HCT116 (cell line): Measurements from ENCODE around the gene LMLN. TPM values are rescaled to one million over a fixed set of nuclear protein-coding genes. Genes with fewer than 3 reads are reported as not detected.

Source experiments
- ATAC-seq: fragments of 200-7000 bp; cut with Tn5 transposase; 2 replicates; pipeline ENCODE4 v1.9.1; 2020; ENCODE audit warnings: mild to moderate bottlenecking, moderate library complexity
- BruUV-seq: library from RNA; stranded (reverse); fragments of 400-500 nt; replicated peaks from 2 replicates; lab custom pipeline; 2021; lab: Mats Ljungman, UMichigan
- CTCF ChIA-PET: fragments of 300-600 bp; sonication (Branson Sonifier 250); formaldehyde crosslinking; loops from one replicate; lab custom pipeline; 2021; ENCODE audit warnings: antibody characterized with exemption; lab: Charles Lee
- POLR2A ChIA-PET: fragments of 300-600, 350-600 bp; sonication (Branson Sonifier 250); formaldehyde crosslinking; loops from one replicate; lab custom pipeline; 2021; ENCODE audit warnings: antibody characterized with exemption; lab: Charles Lee
- RAD21 ChIA-PET, 2 experiments: fragments of 300-600 bp; sonication (Branson Sonifier 250); formaldehyde crosslinking; loops; one replicate each; lab custom pipeline; 2023; ENCODE audit warnings: low total read pairs in 2 of 2; ENCODE audit not compliant: uncharacterized antibody in 2 of 2, unreplicated experiment in 2 of 2, low non-redundant PET in 1 of 2; lab: Charles Lee
- DNase-seq: peaks from one replicate; pipeline ENCODE4 v3.0.0-alpha.2; 2010; ENCODE audit warnings: low read depth, low spot score
- H2AFZ ChIP-seq: fragments of 200-600 bp; shearing (Covaris generic), sonication (generic); 2 replicates; pipeline ENCODE4 v1.6.1; 2017; ENCODE audit warnings: low read depth, mixed run types, mixed read lengths, antibody characterized with exemption, low read length; ENCODE audit not compliant: poor library complexity, severe bottlenecking
- H3K27ac ChIP-seq: 2 replicates; pipeline ENCODE4 v1.5.1; 2012; ENCODE audit warnings: low read depth, low read length
- H3K27me3 ChIP-seq: fragments of 200-600 bp; sonication (generic); 2 replicates; pipeline ENCODE4 v1.6.1; 2016; ENCODE audit warnings: mixed run types, low read length, mixed read lengths; ENCODE audit not compliant: insufficient read depth
- H3K36me3 ChIP-seq, 2 experiments: fragments of 200-500 bp in 1 of 2; fragments of 200-600 bp in 1 of 2; sonication (Bioruptor generic) in 1 of 2; sonication (generic) in 1 of 2; 2 replicates each; pipeline versions ENCODE4 v1.5.1 to v1.6.1; 2014 to 2016; ENCODE audit warnings: low read length in 2 of 2, inconsistent platforms in 1 of 2, mixed read lengths in 1 of 2, mixed run types in 1 of 2; ENCODE audit not compliant: insufficient read depth in 2 of 2, control insufficient read depth in 1 of 2
- H3K4me1 ChIP-seq, 2 experiments: fragments of 200-600 bp in 1 of 2; sonication (generic) in 1 of 2; 2 replicates each; pipeline versions ENCODE4 v1.5.1 to v1.6.1; 2012 to 2017; ENCODE audit warnings: low read length in 2 of 2, inconsistent platforms in 1 of 2, mild to moderate bottlenecking in 1 of 2, mixed read lengths in 1 of 2, mixed run types in 1 of 2, moderate library complexity in 1 of 2; ENCODE audit not compliant: insufficient read depth in 2 of 2, control insufficient read depth in 1 of 2
- H3K4me2 ChIP-seq: fragments of 200-600 bp; sonication (generic); 2 replicates; pipeline ENCODE4 v1.6.1; 2017; ENCODE audit warnings: mixed run types, low read length, mixed read lengths
- H3K4me3 ChIP-seq, 2 experiments: fragments of 200-600 bp in 1 of 2; sonication (generic) in 1 of 2; replicated peaks in 1 of 2; 2 replicates each; pipeline ENCODE4 v1.5.1; 2011 to 2016; ENCODE audit warnings: low read length in 2 of 2, control low read depth in 1 of 2, low read depth in 1 of 2, mild to moderate bottlenecking in 1 of 2, mixed read lengths in 1 of 2, mixed run types in 1 of 2
- H3K79me2 ChIP-seq: fragments of 200-600 bp; sonication (generic); 2 replicates; pipeline ENCODE4 v1.6.1; 2017; ENCODE audit warnings: mild to moderate bottlenecking, mixed run types, low read length, moderate library complexity, mixed read lengths; ENCODE audit not compliant: insufficient read depth
- H3K9ac ChIP-seq: fragments of 200-600 bp; sonication (generic); 2 replicates; pipeline ENCODE4 v1.6.1; 2016; ENCODE audit warnings: low read length, mixed read lengths
- H3K9me2 ChIP-seq: fragments of 200-600 bp; sonication (generic), shearing (Covaris generic); 2 replicates; pipeline ENCODE4 v1.6.1; 2017; ENCODE audit warnings: mixed run types, mild to moderate bottlenecking, moderate library complexity; ENCODE audit not compliant: insufficient read depth
- H3K9me3 ChIP-seq, 2 experiments: fragments of 200-500 bp in 1 of 2; fragments of 200-600 bp in 1 of 2; sonication (Bioruptor generic) in 1 of 2; sonication (generic) in 1 of 2; 2 replicates each; pipeline ENCODE4 v1.6.1; 2014 to 2017; ENCODE audit warnings: low read length in 2 of 2, mixed read lengths in 2 of 2, inconsistent platforms in 1 of 2, low read depth in 1 of 2, mild to moderate bottlenecking in 1 of 2, mixed run types in 1 of 2, moderate library complexity in 1 of 2; ENCODE audit not compliant: control insufficient read depth in 1 of 2, insufficient read depth in 1 of 2
- H4K20me1 ChIP-seq: fragments of 200-600 bp; sonication (generic), shearing (Covaris generic); 2 replicates; pipeline ENCODE4 v1.6.1; 2017; ENCODE audit warnings: mixed run types, mild to moderate bottlenecking, moderate library complexity; ENCODE audit not compliant: insufficient read depth
- CBX3 ChIP-seq: IDR thresholded peaks from 2 replicates; pipeline ENCODE4 v1.6.1; 2012; ENCODE audit warnings: low read depth
- FOSL1 ChIP-seq: IDR thresholded peaks from 2 replicates; pipeline ENCODE4 v1.6.1; 2012; ENCODE audit warnings: low read depth
- JUND ChIP-seq: IDR thresholded peaks from 2 replicates; pipeline ENCODE4 v1.6.1; 2012
- POLR2A ChIP-seq: IDR thresholded peaks from 2 replicates; pipeline ENCODE4 v1.7.0; 2011; ENCODE audit warnings: borderline replicate concordance; ENCODE audit not compliant: insufficient read depth, insufficient read length; ENCODE audit errors: extremely low read depth
- POLR2AphosphoS5 ChIP-seq: IDR thresholded peaks from 2 replicates; pipeline ENCODE4 v1.6.1; 2011; ENCODE audit warnings: mild to moderate bottlenecking, low read depth, low read length, moderate library complexity
- RAD21 ChIP-seq: IDR thresholded peaks from 2 replicates; pipeline ENCODE4 v1.6.1; 2012; ENCODE audit warnings: low read depth, mild to moderate bottlenecking
- SIN3A ChIP-seq: IDR thresholded peaks from 2 replicates; pipeline ENCODE4 v1.6.1; 2012; ENCODE audit warnings: low read depth
- SP1 ChIP-seq: IDR thresholded peaks from 2 replicates; pipeline ENCODE4 v1.6.1; 2012; ENCODE audit warnings: low read depth
- SRF ChIP-seq: IDR thresholded peaks from 2 replicates; pipeline ENCODE4 v1.6.1; 2012; ENCODE audit warnings: low read depth
- TCF7L2 ChIP-seq: IDR thresholded peaks from 2 replicates; pipeline ENCODE4 v1.7.0; 2011; ENCODE audit warnings: borderline replicate concordance, inconsistent platforms; ENCODE audit not compliant: insufficient read depth, insufficient read length; ENCODE audit errors: extremely low read depth
- intact Hi-C: fragments of 100-400 bp; cut with micrococcal nuclease; formaldehyde crosslinking; loops from 2 replicates; pipeline ENCODE4 v1.10.0; 2022
- total RNA-seq: library from RNA; stranded (reverse); gene quantifications from one replicate; pipeline ENCODE4 v1.2.1, GENCODE V29; 2021; ENCODE audit not compliant: unreplicated experiment
- TF ChIP-seq, protein P1 (sequence below): IDR thresholded peaks from 2 replicates; pipeline ENCODE4 v1.6.1; 2012
- TF ChIP-seq, protein P2 (sequence below): IDR thresholded peaks from 2 replicates; pipeline ENCODE4 v1.6.1; 2012
- TF ChIP-seq, protein P3 (sequence below): IDR thresholded peaks from 2 replicates; pipeline ENCODE4 v1.6.1; 2011; ENCODE audit warnings: mild to moderate bottlenecking, low read length, moderate library complexity; ENCODE audit not compliant: insufficient replicate concordance; ENCODE audit errors: extremely low read depth
- TF ChIP-seq, protein P4 (sequence below): IDR thresholded peaks from 2 replicates; pipeline ENCODE4 v1.6.1; 2012; ENCODE audit warnings: low read depth

LMLN gene
- total RNA-seq, 1 experiment from 2014 or later: 7.2 TPM

DNA sequence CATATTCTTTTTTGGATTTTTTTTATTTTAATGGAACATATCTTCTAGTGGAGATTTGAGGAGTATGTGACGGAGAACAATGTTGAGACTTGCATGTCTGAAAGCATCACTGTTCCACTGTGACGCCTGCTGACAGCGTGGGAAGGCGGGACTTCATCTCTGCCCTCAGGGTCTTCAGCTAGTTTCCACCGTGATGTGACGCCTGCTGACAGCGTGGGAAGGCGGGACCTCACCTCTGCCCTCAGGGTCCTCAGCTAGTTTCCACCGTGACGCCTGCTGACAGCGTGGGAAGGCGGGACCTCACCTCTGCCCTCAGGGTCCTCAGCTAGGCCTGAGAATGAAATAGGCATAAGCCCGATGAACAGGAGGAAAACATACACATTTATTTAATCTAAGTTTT lies 70.7 kb downstream of the LMLN start:
- Histone ChIP-seq H3K9me3 (no peaks in the 10 kb centered on the region), H3K9ac (no peak overlapping the region), H3K4me2 (no peak overlapping the region), H3K27me3 (no peaks in the 10 kb centered on the region), H2AFZ (no peak overlapping the region), H3K9me2 (no peaks in the 10 kb centered on the region), H3K79me2 (no peaks in the 10 kb centered on the region), H3K36me3 (no peaks in the 10 kb centered on the region), H3K4me1 (peaks cover 5 to 11% of the 10 kb centered on the region in 2 experiments; a peak in 3 of 4 replicates), H3K4me3 (no peak overlapping the region), H3K27ac (no peak overlapping the region), H4K20me1 (no peaks in the 10 kb centered on the region)
- BruUV-seq: no TSS peak
- ChIA-PET CTCF (no interaction called here), POLR2A (no interaction called here), RAD21 (no interaction called here)
- DNase-seq (no peak), ATAC-seq (no peak)
- intact Hi-C loops: no loop called here
- TF ChIP-seq, protein P1, sequence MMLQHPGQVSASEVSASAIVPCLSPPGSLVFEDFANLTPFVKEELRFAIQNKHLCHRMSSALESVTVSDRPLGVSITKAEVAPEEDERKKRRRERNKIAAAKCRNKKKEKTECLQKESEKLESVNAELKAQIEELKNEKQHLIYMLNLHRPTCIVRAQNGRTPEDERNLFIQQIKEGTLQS: no peak
- TF ChIP-seq JUND (no peak), POLR2A (no peak), POLR2AphosphoS5 (no peak), CBX3 (no peak), RAD21 (no peak), SIN3A (no peak), FOSL1 (no peak), TCF7L2 (no peak), SP1 (no peak), SRF (no peak)
- TF ChIP-seq, protein P2, sequence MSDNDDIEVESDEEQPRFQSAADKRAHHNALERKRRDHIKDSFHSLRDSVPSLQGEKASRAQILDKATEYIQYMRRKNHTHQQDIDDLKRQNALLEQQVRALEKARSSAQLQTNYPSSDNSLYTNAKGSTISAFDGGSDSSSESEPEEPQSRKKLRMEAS: no peak
- TF ChIP-seq, protein P3, sequence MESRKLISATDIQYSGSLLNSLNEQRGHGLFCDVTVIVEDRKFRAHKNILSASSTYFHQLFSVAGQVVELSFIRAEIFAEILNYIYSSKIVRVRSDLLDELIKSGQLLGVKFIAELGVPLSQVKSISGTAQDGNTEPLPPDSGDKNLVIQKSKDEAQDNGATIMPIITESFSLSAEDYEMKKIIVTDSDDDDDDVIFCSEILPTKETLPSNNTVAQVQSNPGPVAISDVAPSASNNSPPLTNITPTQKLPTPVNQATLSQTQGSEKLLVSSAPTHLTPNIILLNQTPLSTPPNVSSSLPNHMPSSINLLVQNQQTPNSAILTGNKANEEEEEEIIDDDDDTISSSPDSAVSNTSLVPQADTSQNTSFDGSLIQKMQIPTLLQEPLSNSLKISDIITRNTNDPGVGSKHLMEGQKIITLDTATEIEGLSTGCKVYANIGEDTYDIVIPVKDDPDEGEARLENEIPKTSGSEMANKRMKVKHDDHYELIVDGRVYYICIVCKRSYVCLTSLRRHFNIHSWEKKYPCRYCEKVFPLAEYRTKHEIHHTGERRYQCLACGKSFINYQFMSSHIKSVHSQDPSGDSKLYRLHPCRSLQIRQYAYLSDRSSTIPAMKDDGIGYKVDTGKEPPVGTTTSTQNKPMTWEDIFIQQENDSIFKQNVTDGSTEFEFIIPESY: no peak
- TF ChIP-seq, protein P4, sequence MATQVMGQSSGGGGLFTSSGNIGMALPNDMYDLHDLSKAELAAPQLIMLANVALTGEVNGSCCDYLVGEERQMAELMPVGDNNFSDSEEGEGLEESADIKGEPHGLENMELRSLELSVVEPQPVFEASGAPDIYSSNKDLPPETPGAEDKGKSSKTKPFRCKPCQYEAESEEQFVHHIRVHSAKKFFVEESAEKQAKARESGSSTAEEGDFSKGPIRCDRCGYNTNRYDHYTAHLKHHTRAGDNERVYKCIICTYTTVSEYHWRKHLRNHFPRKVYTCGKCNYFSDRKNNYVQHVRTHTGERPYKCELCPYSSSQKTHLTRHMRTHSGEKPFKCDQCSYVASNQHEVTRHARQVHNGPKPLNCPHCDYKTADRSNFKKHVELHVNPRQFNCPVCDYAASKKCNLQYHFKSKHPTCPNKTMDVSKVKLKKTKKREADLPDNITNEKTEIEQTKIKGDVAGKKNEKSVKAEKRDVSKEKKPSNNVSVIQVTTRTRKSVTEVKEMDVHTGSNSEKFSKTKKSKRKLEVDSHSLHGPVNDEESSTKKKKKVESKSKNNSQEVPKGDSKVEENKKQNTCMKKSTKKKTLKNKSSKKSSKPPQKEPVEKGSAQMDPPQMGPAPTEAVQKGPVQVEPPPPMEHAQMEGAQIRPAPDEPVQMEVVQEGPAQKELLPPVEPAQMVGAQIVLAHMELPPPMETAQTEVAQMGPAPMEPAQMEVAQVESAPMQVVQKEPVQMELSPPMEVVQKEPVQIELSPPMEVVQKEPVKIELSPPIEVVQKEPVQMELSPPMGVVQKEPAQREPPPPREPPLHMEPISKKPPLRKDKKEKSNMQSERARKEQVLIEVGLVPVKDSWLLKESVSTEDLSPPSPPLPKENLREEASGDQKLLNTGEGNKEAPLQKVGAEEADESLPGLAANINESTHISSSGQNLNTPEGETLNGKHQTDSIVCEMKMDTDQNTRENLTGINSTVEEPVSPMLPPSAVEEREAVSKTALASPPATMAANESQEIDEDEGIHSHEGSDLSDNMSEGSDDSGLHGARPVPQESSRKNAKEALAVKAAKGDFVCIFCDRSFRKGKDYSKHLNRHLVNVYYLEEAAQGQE: no peak
